Islet of Langerhans (tissue), 1 donor: ENCODE results near the gene POSTN.

Experiments used
- FAIRE-seq: peaks from one replicate; lab custom pipeline; 2011; peaks lifted over from hg19 to GRCh38; lab: Jason Lieb, UNC

The POSTN gene

GRCh38 chr13:37515226-37515625 is 83.3 kb downstream of the POSTN start:
- FAIRE-seq, result no peak
